Pulmonary artery endothelial cell (primary cell): Measurements from ENCODE around the gene CLEC4D. TPM values are rescaled to one million over a fixed set of nuclear protein-coding genes. Genes with fewer than 3 reads are reported as not detected.
"Not testable (repeated sequence)": the region's sequence is repeated elsewhere in the genome, so short reads cannot be mapped to it uniquely, and the experiment has no call there.

Experiments used
- DNase-seq: peaks from one replicate; pipeline ENCODE4 v3.0.0-alpha.2; 2011; ENCODE audit warnings: low read depth, low spot score
- total RNA-seq: library from RNA; depleted of rRNA; stranded (reverse); fragments of >200 nt; gene quantifications from 2 replicates; pipeline ENCODE4 v1.2.3, GENCODE V29; 2014

The CLEC4D gene
- total RNA-seq = not detected in 2 replicates

- no peak for DNase-seq
Observed at GRCh38 chr12:8513256-8513655, at the start of gene CLEC4D. Gene CLEC4D, plus strand, starts transcription at chr12:8513503. Its CDS starts 230 bp downstream, at chr12:8513733.

GRCh38 chr12:8465301-8465996 is 47.9 kb upstream of the CLEC4D start:
- DNase-seq = no peak

GRCh38 chr12:8466241-8466640 is 47.1 kb upstream of the CLEC4D start:
- no peak for DNase-seq

- DNase-seq = no peak
Observed at GRCh38 chr12:8471090-8471489, 42.2 kb upstream of the CLEC4D start.

- DNase-seq = no peak
Observed at GRCh38 chr12:8475508-8476203, 37.6 kb upstream of the CLEC4D start.

- DNase-seq = no peak
Observed at GRCh38 chr12:8482571-8483061, 30.7 kb upstream of the CLEC4D start.

- no peak for DNase-seq
Observed at GRCh38 chr12:8483079-8483478, 30.2 kb upstream of the CLEC4D start.

GRCh38 chr12:8491646-8492530 is 21.4 kb upstream of the CLEC4D start:
- DNase-seq = no peak

- DNase-seq = no peak
Observed at GRCh38 chr12:8493084-8493483, 20.2 kb upstream of the CLEC4D start.

GRCh38 chr12:8495671-8496070 is 17.6 kb upstream of the CLEC4D start:
- not testable (repeated sequence) for DNase-seq

GRCh38 chr12:8496074-8496473 is 17.2 kb upstream of the CLEC4D start:
- not testable (repeated sequence) for DNase-seq

- DNase-seq = no peak
Observed at GRCh38 chr12:8499616-8500015, 13.7 kb upstream of the CLEC4D start.

GRCh38 chr12:8501720-8502119 is 11.6 kb upstream of the CLEC4D start:
- no peak for DNase-seq

- no peak for DNase-seq
Observed at GRCh38 chr12:8504351-8504750, 9.0 kb upstream of the CLEC4D start.

- DNase-seq = no peak
Observed at GRCh38 chr12:8507596-8507995, 5.7 kb upstream of the CLEC4D start.

GRCh38 chr12:8508223-8508622 is 5.1 kb upstream of the CLEC4D start:
- DNase-seq = no peak

GRCh38 chr12:8508910-8509841 is 4.1 kb upstream of the CLEC4D start:
- DNase-seq = no peak

GRCh38 chr12:8517971-8518370 is 4.7 kb downstream of the CLEC4D start:
- DNase-seq = no peak

- DNase-seq = no peak
Observed at GRCh38 chr12:8519171-8519570, 5.9 kb downstream of the CLEC4D start.

- no peak for DNase-seq
Observed at GRCh38 chr12:8527250-8528130, 14.2 kb downstream of the CLEC4D start.
